Heart right ventricle (tissue), 16 donors: Measurements from ENCODE around the gene FAM83C. TPM values are rescaled to one million over a fixed set of nuclear protein-coding genes. Genes with fewer than 3 reads are reported as not detected.

Source experiments
- ATAC-seq, 8 donors: fragments of 200-7000 bp; cut with Tn5 transposase; one replicate each; pipeline ENCODE4 v1.9.1; 2020; ENCODE audit warnings: mild to moderate bottlenecking in 8 of 8, moderate library complexity in 8 of 8, moderate number of reproducible peaks in 1 of 8
- DNase-seq, 2 donors: peaks; one replicate each; pipeline ENCODE4 v3.0.0-alpha.2; 2020
- H3K27ac ChIP-seq, 10 donors: fragments of 200-600 bp; sonication (generic) in 2 of 10; one replicate each; pipeline versions ENCODE4 v1.5.0 to v1.8.0; 2020 to 2022; ENCODE audit warnings: mild to moderate bottlenecking in 3 of 10
- H3K27me3 ChIP-seq, 7 donors: fragments of 200-600 bp; one replicate each; pipeline ENCODE4 v1.8.0; 2021 to 2022; ENCODE audit warnings: mild to moderate bottlenecking in 2 of 7
- H3K36me3 ChIP-seq, 9 donors: fragments of 200-600 bp; sonication (generic) in 1 of 9; one replicate each; pipeline versions ENCODE4 v1.5.0 to v1.8.0; 2020 to 2022; ENCODE audit warnings: mild to moderate bottlenecking in 2 of 9
- H3K4me1 ChIP-seq, 9 donors: fragments of 200-600 bp; sonication (generic) in 1 of 9; one replicate each; pipeline versions ENCODE4 v1.5.0 to v1.8.0; 2020 to 2022; ENCODE audit warnings: mild to moderate bottlenecking in 4 of 9
- H3K4me3 ChIP-seq, 10 donors: fragments of 200-600 bp; sonication (generic) in 2 of 10; one replicate each; pipeline versions ENCODE4 v1.5.0 to v1.8.0; 2020 to 2022; ENCODE audit warnings: mild to moderate bottlenecking in 7 of 10, moderate library complexity in 2 of 10
- H3K9me3 ChIP-seq, 11 donors: fragments of 200-600 bp in 10 of 11; sonication (generic) in 2 of 11; one replicate each; pipeline versions ENCODE4 v1.5.0 to v1.8.0; 2013 to 2022; ENCODE audit warnings: mild to moderate bottlenecking in 2 of 11, control low read depth in 1 of 11, moderate library complexity in 1 of 11
- CTCF ChIP-seq, 9 donors: fragments of 200-600 bp; sonication (generic) in 2 of 9; IDR thresholded peaks; one replicate each; pipeline versions ENCODE4 v1.5.0 to v1.8.0; 2021 to 2022; ENCODE audit warnings: antibody characterized with exemption in 9 of 9, mild to moderate bottlenecking in 5 of 9, moderate library complexity in 1 of 9
- WGBS, 2 donors: extraction: QIAGEN DNeasy Blood & Tissue Kit; methylation state at CpG; one replicate each; pipeline ENCODE4 v1.1.7; 2013; ENCODE audit warnings: inconsistent platforms in 1 of 2; 5-methylcytosine and 5-hydroxymethylcytosine counted together
- intact Hi-C, 10 donors: fragments of 100-400 bp; cut with DNase I; formaldehyde crosslinking; loops; one replicate each; pipeline versions ENCODE4 v1.11.1 to v1.14.2; 2022
- polyA plus RNA-seq, 2 donors: library from polyadenylated mRNA; stranded (reverse); fragments of 200-250 nt; gene quantifications; one replicate each; pipeline ENCODE4 v1.2.3, GENCODE V29; 2013
- total RNA-seq, 10 donors: library from RNA; stranded (reverse); fragmentation: NEBNext Ultra II Directional in 3 of 10; extraction: Animal tissue kit (Norgen Biotek cat#: 25700) in 3 of 10; gene quantifications; one replicate each; pipeline versions ENCODE4 v1.2.1 to v1.2.4, GENCODE V29; 2021 to 2023
- donor health status: Arrhythmogenic right ventricular cardiomyopathy.
- donor health status: ischemic (EF 13 %, LVEDD 7.1; RV severe dilation, severe dysfunction).
- donor health status: healthy with polysubstance abuse.
- donor health status: DM: no; HTN: yes; CAD: no.
- donor health status: DM: no; HTN: no; CAD: no.
- donor health status: ischemic (EF 25% LVEDD 6.9; RV normal size, moderate dysfunction).
- donor health status: ischemic (EF 25% LVEDD 5.7; RV mildly dilated, moderate dysfunction).
- donor health status: healthy.
- donor health status: DM: yes; HTN: yes; CAD: no.
- donor health status: Ischemic cardiomyopathy.
- donor health status: ischemic (EF 35%, LVEDD 5.7; RV mildly dilated, moderate dysfunction).
- donor health status: nonischemic (EF 11% LVEDD 7.7; RV severe dilation, severe dysfunction).
- donor health status: DM: yes; HTN: yes; CAD: no.
- donor health status: PGD.
- donor health status: ischemic (EF 29% LVEDD 5.4; RV normal size, mild dysfunction).
- donor health status: nonischemic (EF 23%, LVEDD 6.1; RV moderate dilation, normal function).

FAM83C gene
- total and polyA plus RNA-seq, 12 donors, result 0.03 TPM; not detected in 11

- H3K27ac ChIP-seq, result no peak overlapping the region
- H3K36me3 ChIP-seq, result peaks cover 0 to 6% (median 0%) of the 10 kb centered on the region in 9 donors
- H3K4me1 ChIP-seq, result peaks cover 7 to 20% (median 17%) of the 10 kb centered on the region in 9 donors
- no peak for DNase-seq
- no peak overlapping the region for H3K4me3 ChIP-seq
- ATAC-seq, result no peak
- H3K9me3 ChIP-seq, result no peaks in the 10 kb centered on the region
- TF ChIP-seq CTCF (IDR thresholded peaks at IDR 0.05), result no peak
- peaks cover 0 to 9% (median 0%) of the 10 kb centered on the region in 7 donors for H3K27me3 ChIP-seq
- intact Hi-C loops, result no loop called here
- WGBS, 2 donors, result 86 to 89% methylated on average over 28 of the region's 28 CpGs
Observed at GRCh38 chr20:35287509-35288324, 4.5 kb downstream of the FAM83C start.

GRCh38 chr20:35286899-35287508 lies 5.2 kb downstream of the FAM83C start:
- no peak for TF ChIP-seq CTCF (IDR thresholded peaks at IDR 0.05)
- peaks cover 0 to 3% (median 0%) of the 10 kb centered on the region in 7 donors for H3K27me3 ChIP-seq
- no peak overlapping the region for H3K27ac ChIP-seq
- intact Hi-C loops, result no loop called here
- H3K9me3 ChIP-seq, result no peaks in the 10 kb centered on the region
- H3K4me3 ChIP-seq, result no peak overlapping the region
- WGBS, 2 donors, result 87 to 92% methylated on average over 17 of the region's 17 CpGs
- H3K36me3 ChIP-seq, result peaks cover 0 to 13% (median 0%) of the 10 kb centered on the region in 9 donors
- DNase-seq (no peak), ATAC-seq (no peak)
- peaks cover 7 to 27% (median 18%) of the 10 kb centered on the region in 9 donors for H3K4me1 ChIP-seq

GRCh38 chr20:35286077-35286898 lies 5.9 kb downstream of the FAM83C start:
- no peak for DNase-seq
- TF ChIP-seq CTCF (IDR thresholded peaks at IDR 0.05), result no peak
- Histone ChIP-seq H3K27me3 (no peaks in the 10 kb centered on the region), H3K9me3 (no peaks in the 10 kb centered on the region), H3K4me3 (no peak overlapping the region), H3K27ac (no peak overlapping the region), H3K4me1 (peaks cover 7 to 28% (median 18%) of the 10 kb centered on the region in 9 donors), H3K36me3 (peaks cover 0 to 18% (median 0%) of the 10 kb centered on the region in 9 donors)
- intact Hi-C loops, result no loop called here
- 89 to 93% methylated on average over 12 of the region's 12 CpGs for WGBS, 2 donors
- ATAC-seq, result no peak

- no peak for TF ChIP-seq CTCF (IDR thresholded peaks at IDR 0.05)
- 82 to 86% methylated on average over 5 of the region's 5 CpGs for WGBS, 2 donors
Observed at GRCh38 chr20:35285806-35286076, 6.5 kb downstream of the FAM83C start.

More at GRCh38 chr20:35285806-35286076, 6.5 kb downstream of the FAM83C start:
- ATAC-seq (no peak), DNase-seq (no peak)
- H3K9me3 ChIP-seq, result no peaks in the 10 kb centered on the region
- H3K27me3 ChIP-seq, result no peaks in the 10 kb centered on the region
- H3K4me3 ChIP-seq, result no peak overlapping the region
- peaks cover 7 to 28% (median 18%) of the 10 kb centered on the region in 9 donors for H3K4me1 ChIP-seq
- no peak overlapping the region for H3K27ac ChIP-seq
- intact Hi-C loops, result no loop called here
- peaks cover 0 to 22% (median 0%) of the 10 kb centered on the region in 9 donors for H3K36me3 ChIP-seq
